ENCODE data around the gene DHX58. TPM values are rescaled to one million over a fixed set of nuclear protein-coding genes. Genes with fewer than 3 reads are reported as not detected.

DHX58 gene
- polyA plus RNA-seq, 1 of the 3 experiments (the other 2 are of a cell fraction), result 1.2 TPM

DNA sequence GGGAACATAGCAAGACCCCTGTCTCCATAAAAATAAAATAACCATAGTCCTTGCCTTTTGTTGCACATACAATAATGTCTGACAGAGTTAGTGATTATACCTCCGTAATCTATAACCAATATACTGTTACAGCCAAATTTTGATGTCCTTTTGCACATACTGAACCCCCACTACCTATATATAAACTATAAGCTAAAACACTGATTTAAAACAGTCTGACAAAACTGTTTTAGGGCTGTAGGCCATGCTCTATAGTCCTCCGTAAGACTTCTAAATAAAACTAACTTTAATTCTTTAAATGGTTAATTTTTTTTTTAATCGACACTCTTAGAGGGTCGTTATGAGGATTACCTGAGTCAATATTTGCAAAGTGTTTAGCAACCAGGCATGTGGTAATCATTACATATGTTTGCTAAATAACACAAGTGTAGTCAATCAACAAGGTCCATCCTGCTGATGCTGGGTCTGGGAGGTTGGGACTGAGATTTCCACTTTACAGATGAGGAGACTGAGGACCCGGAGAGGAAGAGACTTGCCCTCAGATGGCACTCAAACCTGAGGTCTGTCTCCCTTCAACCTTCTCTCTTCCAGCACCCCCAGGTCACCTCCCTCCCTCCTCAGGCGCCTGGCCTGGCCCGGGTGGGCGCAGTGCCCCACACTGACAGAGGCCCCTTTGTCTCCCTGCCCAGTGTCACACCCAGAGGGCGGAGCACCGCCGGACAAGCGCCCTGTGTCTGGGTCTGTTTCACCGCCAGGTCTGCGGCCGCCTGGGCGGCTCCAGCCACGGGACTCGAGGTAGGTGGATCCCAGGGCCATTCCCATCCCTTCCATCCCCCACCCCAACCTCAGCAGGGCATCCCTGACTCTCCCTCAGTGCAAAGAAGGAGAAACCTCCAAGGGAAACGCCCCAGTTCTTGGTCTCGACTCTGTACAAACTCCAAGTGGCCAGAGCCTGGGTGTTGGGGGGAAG lies 24.5 kb downstream of the DHX58 start (continued):
- TF ChIP-seq, protein P1, sequence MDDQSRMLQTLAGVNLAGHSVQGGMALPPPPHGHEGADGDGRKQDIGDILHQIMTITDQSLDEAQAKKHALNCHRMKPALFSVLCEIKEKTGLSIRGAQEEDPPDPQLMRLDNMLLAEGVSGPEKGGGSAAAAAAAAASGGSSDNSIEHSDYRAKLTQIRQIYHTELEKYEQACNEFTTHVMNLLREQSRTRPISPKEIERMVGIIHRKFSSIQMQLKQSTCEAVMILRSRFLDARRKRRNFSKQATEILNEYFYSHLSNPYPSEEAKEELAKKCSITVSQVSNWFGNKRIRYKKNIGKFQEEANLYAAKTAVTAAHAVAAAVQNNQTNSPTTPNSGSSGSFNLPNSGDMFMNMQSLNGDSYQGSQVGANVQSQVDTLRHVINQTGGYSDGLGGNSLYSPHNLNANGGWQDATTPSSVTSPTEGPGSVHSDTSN (IDR thresholded peaks at IDR 0.05), result no peak
- TF ChIP-seq, protein P2, sequence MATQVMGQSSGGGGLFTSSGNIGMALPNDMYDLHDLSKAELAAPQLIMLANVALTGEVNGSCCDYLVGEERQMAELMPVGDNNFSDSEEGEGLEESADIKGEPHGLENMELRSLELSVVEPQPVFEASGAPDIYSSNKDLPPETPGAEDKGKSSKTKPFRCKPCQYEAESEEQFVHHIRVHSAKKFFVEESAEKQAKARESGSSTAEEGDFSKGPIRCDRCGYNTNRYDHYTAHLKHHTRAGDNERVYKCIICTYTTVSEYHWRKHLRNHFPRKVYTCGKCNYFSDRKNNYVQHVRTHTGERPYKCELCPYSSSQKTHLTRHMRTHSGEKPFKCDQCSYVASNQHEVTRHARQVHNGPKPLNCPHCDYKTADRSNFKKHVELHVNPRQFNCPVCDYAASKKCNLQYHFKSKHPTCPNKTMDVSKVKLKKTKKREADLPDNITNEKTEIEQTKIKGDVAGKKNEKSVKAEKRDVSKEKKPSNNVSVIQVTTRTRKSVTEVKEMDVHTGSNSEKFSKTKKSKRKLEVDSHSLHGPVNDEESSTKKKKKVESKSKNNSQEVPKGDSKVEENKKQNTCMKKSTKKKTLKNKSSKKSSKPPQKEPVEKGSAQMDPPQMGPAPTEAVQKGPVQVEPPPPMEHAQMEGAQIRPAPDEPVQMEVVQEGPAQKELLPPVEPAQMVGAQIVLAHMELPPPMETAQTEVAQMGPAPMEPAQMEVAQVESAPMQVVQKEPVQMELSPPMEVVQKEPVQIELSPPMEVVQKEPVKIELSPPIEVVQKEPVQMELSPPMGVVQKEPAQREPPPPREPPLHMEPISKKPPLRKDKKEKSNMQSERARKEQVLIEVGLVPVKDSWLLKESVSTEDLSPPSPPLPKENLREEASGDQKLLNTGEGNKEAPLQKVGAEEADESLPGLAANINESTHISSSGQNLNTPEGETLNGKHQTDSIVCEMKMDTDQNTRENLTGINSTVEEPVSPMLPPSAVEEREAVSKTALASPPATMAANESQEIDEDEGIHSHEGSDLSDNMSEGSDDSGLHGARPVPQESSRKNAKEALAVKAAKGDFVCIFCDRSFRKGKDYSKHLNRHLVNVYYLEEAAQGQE (IDR thresholded peaks at IDR 0.05; ENCODE audit: low read depth, low read length), result no peak

GRCh38 chr17:42087042-42087701 lies 25.3 kb downstream of the DHX58 start:
- TF ChIP-seq RCOR1 (IDR thresholded peaks at IDR 0.05; ENCODE audit: low read length) (no peak), RAD21 (IDR thresholded peaks at IDR 0.05; ENCODE audit: low read length) (no peak), YY1 (IDR thresholded peaks at IDR 0.05; ENCODE audit: low read depth) (no peak)
- TF ChIP-seq, protein P2 (IDR thresholded peaks at IDR 0.05; ENCODE audit: low read depth, low read length), result no peak
- Histone ChIP-seq H3K36me3 (replicated peaks in 1 of 2; ENCODE audit: control insufficient read depth in 1 of 2, insufficient read depth in 2 of 2, low read length in 1 of 2) (no peaks in the 10 kb centered on the region), H3K27me3 (ENCODE audit: insufficient read depth) (peaks cover 7% of the 10 kb centered on the region; the same call in 1 of the 2 replicates), H3K27ac (ENCODE audit: low read depth in 2 of 2, low read length in 1 of 2) (no peak overlapping the region), H3K4me3 (ENCODE audit: low read depth in 2 of 2, low read length in 1 of 2) (no peak overlapping the region), H4K20me1 (ENCODE audit: insufficient read depth) (no peaks in the 10 kb centered on the region), H3F3A (replicated peaks; ENCODE audit: insufficient read depth) (no peaks in the 10 kb centered on the region), H3K4me2 (no peak overlapping the region), H3K9me3 (no peaks in the 10 kb centered on the region), H3K4me1 (ENCODE audit: control insufficient read depth in 1 of 2, insufficient read depth in 2 of 2, low read depth in 1 of 2, low read length in 1 of 2) (no peaks in the 10 kb centered on the region), H3K9me2 (no peaks in the 10 kb centered on the region), H2AFZ (ENCODE audit: low read depth) (no peak overlapping the region), H3K79me2 (ENCODE audit: insufficient read depth) (no peaks in the 10 kb centered on the region), H3K9ac (no peak overlapping the region)
- DNase-seq, result no peak
- POLR2A ChIA-PET, result no interaction called here
- CTCF ChIA-PET, result interaction anchor here (0.9 to 1.9 kb wide), 4 partner anchors 14 to 26 kb away, joined by 3 to 7 read pairs (median 3); no protein-coding TSS in a partner anchor
- WGBS (ENCODE audit: low lambda C conversion rate), result 73% methylated on average over 7 of the region's 7 CpGs

All from SK-N-SH (cell line).